NCI-H446 (cell line): ENCODE measurements around the gene TCF7L1.

Source experiments
- DNase-seq, 2 experiments: peaks; one replicate each; lab custom pipeline; 2025; lab: John Stamatoyannopoulos, UW

Gene TCF7L1

DNA sequence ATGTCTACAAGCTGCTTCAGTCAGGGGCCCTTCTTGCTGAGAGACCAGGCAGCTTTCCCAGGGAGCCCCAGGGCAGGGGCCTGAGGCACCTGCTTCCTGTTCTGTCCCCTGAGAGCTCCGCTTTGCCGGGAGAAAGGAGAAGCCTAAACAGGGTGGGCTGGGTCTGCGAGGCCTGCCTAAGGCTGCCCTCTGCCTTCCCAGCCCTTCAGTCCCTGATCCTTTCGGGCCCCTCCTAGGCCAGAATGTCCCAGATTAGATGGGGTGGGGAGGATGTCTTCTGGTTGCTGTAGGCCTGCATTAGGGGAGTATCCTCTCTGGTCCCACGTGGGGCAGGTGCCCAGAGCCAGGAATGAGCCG lies 122.2 kb downstream of the TCF7L1 start:
- no peak for DNase-seq

DNA sequence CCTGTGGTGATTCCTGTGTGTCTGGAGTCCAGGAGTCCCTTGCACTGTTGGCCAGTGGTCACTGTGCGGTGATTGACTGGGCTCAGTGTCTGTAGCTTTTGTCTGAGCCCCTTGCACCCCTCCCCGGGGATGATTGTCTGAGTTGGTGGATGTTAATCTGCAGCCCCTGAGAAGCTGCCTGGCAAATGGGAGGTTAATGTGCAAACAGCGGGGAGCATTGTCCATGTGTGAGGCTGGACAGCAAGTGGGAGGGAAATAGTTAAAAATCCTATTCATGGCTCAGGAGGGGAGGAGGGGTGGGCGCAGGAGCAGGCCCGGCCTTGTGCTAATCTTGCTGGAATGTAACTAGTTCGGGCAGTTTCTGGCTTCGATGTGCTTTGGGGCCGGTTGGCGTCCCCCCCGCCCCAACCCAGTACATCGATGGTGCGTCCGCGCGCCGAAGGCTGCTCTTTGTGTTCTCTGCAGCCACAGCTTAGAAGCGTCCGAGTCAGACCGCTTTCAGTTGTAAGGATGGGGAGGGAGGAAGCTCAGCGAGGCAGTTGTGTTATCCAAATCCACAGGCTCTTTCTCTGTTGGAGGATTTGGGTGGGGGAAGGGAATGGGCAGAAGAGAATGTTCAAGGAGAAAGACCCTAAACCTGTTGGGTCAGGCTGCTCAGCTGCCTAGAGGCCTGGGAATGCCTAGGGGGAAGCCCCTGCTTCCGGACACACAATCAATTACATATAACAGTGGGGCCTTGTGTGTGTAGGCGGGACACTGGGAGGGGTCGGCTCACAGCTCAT lies 122.8 kb downstream of the TCF7L1 start:
- DNase-seq: no peak

DNA sequence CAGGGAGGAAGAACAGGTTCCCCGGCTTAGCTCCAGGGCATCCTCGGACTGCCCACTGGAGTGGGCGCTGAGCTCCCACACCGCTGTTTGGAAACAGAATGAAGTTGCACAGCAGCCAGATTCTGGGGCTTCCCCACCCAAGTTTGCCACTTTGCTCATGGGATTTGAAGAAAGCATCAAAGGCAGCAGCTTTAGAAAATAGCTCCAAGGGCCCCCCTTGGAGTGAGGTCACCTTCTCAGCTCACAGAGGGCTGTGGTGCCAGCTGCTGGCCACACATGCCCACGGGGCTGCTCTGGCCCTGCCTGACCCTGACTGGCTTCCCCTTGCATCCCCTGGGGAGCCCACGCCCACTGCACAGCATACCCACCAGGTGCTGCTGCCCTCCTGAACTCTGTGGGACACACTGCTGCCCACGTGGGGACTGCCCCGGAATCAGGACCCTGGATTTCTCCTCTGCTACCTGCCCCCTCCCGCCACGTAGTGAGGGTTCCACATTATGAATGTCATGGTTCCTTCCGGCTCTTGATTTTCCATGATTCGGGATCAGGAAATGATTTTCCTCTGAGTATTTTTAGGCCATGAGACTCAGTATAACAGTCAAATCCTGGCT lies 124.3 kb downstream of the TCF7L1 start:
- no peak for DNase-seq

DNA sequence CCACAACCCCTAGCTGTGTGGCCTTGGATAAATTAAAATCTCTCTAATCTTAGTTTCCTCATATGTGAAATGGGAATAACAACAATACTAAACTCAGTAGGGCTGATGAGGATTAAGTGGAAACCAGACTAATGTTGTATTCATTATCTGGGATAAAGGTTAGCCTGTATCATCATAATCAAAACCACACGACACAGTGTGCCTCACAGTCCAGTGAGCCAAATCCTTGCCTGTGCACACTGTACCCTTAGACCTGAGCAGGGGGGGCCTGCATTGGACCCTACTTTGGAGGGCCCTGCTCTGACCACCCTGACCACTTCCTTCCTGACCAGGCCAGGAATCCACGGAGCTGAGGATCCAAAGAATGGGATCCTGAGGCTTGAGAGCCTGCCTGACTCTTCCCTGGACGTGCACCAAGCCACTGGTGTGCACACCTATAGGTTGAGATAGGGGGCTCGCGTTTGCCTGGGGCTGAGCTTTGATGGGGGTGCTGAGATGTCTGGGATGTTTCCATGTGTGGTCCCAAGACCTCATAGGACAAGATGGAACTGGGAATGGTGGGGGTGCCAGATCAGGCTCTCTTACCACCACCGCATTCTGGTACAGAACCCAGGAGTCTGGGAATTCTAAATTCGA lies 124.9 kb downstream of the TCF7L1 start:
- DNase-seq: no peak

DNA sequence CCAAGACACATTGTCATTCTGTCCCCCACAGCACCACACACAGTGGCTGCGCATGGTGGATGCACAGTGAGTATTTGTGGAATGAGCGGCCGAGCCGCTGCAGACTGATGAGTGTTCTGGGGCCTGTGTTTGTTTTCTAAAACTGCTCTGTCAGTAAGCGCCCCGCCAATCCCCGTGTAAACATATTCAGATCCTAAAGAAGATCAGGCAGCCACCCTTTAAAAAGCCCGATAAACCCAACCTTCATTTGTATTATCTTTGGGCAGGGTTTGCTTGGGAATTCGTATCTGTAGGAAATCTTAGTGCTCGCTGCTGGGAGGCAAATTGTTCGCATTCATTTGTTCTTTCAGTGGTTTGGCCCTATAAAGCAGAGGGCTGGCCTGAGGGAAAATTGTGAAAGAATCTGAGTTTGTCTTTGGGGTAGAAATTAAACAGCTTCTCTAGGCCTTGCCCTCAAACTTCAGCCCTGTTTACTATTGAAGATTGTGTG lies 126.0 kb downstream of the TCF7L1 start:
- DNase-seq: no peak

DNA sequence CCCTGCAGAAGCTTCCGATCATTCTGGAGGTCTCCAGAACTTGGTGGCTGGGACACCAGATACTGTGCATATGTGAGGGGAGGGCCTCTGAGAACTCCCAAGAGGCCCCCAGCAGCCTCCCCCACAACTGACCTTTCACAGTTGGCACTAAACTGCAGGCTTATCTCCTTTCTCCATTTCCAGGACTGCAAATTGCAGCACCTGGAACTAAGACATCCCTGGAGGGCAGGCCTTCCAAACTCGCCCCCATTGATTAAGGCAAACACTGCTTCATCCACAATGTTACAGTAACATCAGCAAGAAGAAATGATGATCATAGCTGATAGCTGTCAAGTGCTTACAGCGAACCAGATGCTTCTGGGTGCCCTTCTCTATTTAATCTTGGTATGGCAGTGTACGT lies 126.7 kb downstream of the TCF7L1 start:
- no peak for DNase-seq

DNA sequence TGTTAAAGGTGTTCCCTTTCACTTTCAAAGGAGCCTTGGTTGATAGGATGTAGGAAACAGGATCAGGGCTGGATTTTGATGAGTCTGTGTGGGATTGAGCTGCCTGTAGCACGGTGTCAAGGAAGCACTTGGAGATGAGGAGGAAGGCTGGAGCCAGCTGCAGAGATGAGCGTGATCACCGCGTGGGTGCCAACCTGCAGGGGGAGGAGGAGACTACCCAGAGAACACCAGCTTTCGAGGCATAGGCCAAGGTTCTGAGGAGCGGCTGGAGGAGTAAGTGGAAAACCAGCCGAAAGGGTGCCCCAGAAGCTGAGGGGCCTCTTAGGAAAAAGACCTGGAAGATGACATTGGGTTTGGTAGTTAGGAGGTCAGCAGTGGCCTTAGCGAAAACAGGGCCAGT lies 130.4 kb downstream of the TCF7L1 start:
- DNase-seq: no peak

DNA sequence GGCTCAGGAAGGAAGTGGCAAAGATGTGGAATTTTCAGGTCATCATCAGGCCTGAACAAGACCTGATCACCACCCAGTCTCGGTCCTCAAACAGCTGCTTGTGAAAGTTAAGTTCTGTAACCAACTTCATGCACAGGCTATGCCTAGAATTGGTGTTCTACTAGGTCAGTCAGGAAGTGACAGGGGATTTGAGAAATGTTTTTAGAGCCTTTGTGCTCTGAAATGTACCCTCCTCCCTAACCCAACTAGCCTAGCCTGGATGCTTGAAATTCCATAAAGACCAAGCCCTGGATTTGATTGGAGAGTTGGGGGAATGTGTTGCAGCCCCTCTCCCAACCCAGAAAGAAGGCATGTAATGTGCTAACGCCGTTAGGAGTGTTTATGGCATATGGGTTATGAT lies 131.3 kb downstream of the TCF7L1 start:
- no peak for DNase-seq

DNA sequence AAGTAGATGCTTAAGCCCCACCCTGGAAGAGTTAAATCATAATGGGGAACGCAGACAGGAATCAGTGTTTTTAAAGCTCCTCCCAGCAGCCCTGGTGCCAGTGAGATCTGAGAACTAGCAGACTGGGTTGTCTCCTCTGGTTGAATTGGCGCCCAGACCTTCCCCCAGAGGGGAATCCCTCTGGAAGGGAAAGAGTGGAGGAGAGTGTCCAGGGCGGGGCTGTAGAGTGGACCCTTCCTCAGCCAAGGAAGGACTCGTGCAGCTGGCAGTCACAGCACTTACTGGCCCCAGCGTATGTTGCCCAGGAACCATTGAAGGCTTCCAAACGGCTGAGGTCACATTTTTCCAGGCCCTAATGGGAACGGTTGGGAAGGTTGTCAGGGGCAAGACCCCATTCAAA lies 132.1 kb downstream of the TCF7L1 start:
- DNase-seq: no peak

DNA sequence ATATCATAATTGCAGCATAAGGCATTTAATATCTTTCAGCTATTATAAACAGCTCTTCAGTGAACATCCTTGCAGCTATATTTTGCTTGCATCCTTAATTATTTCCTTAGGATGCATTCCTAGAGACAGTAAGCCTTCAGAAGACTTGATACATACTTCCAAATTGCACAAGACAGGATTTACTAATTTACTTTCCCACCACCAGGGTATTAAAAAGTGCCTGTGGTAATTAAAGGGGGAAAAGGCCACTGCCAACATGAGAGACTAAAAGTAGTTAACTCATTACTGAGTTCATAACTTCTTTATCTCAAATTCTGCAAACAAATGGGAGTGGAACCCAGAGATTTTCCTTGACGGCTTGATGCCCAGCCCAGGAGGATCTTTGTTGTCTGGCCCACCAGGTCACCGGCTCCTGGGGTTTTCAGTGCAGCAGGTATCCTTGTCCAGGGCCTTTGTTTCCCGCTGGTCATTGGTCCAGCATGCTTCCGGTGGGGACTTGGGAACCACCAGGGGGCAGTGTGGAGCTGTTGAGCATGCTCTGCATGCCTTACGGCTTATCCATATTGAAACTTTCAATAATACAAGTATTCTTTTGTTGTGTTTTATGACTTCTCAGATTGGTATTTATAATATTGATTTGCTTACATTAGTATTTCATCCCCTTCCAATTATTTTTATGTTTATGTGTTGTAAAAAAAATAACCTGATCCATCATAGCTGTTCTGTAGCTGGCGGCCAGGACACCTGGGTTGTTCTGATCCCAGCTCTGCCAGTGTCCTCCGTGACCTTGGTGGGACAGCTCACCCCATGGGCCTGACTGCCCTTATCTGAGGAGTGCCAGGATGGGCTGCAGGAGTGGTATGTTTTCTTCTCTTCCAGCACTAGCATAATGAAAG lies 133.2 kb downstream of the TCF7L1 start:
- DNase-seq: peak; percentile 29 to 51

DNA sequence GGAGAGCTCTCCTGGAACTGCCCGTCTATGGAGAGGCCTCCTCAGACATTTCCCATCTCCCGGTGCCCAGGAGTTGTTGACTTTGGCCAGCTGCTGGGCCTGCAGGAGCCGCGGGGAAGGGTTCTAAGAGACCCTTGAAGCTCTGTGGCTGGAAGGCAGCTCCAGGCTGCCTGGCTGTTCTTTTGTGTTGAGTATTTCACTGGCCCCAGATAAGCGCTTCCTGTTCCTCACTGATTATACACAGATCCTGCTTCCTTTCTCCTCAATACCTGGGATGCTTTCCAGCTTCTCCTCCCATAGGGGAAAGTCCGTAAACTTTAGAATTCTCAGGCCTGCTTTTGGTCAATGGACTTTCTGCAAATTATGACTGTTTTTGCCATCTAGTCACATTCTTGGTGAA lies 136.8 kb downstream of the TCF7L1 start:
- DNase-seq: no peak

DNA sequence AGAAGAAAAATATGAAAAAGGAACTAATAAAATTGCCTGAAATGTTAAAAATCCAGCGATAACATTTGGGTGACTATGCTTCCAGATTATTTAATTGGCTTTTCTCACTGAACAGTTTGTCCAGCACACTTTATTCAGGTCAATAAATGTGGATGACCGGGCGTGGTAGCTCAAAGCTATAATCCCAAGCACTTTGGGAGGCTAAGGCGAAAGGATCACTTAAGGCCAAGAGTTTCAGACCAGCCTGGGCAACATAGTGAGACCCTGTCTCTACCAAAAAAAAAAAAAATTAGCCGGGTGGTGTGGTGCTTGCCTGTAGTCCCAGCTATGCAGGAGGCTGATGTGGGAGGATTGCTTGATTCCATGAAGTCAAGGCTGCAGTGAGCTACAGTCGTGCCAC lies 139.2 kb downstream of the TCF7L1 start:
- DNase-seq: no peak

DNA sequence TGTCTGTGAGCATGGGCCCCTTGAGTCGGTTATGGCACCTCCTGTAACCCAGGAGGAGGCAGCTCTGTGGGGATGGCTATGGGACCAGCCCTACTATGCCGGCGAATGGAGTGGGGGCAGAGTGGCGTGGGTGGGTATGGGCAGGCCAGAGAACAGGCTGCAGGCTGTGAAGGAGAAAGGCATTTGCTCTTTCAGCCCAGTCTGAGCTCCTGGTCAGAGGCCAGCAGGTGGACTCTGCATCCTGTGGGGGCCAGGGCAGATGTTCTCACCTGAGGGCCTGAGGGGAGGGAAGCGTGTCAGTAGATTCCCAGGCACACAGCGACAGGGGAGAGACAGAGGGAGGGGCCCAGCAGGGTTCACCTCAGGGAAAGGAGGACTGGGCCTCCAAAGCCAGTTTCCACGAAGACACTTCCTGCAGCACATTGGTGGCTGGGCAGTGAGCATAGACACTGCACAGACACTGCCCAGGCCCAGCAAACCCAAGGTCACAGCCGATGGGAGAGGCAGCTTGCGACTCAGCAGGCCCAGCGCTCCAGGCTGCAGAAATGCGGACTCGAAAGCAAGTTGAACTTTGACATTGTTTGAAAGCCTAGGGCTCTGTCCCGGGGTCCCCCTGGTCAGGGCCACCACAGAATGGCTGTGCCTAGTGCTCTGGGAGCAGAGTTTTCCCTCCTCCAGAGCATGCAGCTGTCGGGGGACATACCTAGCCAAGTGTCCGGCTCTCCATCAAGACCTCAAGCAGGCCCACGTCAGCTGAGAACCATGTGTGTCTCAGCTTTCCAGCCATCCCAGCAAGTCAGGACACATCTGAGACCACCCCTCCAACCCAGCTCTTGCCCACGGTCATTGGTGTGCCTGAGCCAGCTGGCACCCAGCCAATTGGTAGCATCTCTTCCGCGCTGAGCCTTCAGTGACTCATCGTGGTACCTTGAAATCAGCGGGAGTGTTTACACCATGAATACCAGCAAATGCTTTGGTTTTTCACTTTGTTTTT lies 140.8 kb downstream of the TCF7L1 start:
- no peak for DNase-seq

DNA sequence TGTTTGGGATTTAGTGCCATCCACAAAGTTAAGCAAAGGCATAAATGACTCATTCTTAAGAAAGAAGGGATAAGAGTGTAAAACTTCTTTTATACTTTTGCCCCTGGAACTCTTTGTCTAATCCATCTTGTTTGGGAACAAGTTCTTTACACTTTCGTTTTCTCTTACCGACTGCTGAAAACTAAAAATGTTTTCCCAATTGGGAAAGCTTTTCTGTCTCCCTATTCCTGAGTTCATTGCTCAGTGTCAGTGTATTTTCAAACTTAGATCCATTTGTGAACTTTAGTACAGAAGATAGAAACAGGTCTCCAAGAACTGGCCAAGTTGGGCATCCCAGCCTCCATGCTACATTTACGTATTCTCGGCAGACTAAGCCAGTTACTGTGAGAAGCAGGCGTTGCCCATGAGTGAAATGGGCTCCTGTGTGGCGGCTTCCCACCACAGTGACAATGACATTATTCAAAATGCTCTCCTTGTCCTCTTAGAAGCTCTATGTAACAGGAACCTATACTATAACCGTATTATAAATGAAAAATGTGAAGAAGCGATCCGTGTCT lies 142.9 kb downstream of the TCF7L1 start:
- DNase-seq: no peak

DNA sequence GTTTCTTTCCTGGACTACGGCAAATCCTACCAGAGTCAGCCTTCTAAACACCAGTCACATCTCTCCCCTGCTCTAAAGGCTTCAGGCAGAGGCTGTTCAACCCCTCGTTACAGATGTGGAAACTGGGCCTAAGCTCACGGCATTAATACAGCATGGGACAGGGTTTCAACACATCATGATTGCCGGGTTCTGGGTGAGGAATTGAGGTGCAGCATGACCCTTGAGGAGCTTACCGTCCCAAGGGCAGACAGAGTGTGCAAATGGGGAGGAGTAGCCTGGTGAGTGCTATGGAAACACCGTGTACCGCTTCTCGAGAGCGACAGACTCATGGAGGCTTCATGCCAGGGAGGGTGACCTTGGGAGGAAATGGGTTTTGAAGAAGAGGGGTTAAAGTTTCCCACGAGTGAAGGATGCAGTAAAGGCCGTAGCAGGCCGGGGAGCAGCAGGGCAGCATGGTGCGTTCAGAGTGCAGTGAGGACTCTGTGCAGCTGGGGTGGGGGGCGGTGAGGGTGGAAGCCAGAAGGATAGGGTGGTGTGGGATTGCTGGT lies 143.5 kb downstream of the TCF7L1 start:
- DNase-seq: no peak

DNA sequence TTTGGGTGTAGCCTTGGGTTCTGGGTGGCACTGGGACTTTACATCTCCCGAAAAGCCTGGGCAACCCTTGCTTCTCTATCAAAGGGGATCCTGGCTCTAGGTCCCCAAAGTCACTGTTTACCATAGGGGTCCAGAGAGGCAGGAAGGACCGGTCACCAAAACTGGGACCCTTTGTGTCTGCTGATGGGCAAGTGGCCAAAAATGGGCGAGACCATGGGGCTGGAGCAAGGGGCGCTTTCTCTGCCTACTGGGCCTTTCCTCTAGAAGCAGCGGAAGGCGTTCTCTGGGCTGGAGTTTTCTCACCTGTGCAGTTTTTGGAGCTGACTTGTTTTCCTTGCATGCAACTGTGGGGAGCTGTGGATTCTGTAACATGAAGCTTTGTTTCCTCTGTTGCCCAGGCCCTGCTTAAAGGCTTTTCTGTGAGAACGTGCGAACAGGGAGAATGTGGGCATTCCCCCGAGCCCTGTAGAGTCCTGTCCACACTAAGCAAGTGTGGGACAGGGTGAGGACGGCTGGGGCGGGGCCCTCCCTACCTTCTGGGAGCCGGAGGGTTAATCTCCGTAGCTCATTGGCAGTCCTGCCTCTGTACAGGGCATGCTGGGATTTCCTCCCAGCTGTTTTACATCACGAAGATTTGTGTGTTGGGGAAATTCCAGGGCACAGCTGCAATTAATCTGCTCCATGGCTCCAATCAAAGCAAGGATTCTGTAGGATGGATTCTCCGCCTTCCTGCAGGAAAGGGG lies 144.4 kb downstream of the TCF7L1 start:
- no peak for DNase-seq

DNA sequence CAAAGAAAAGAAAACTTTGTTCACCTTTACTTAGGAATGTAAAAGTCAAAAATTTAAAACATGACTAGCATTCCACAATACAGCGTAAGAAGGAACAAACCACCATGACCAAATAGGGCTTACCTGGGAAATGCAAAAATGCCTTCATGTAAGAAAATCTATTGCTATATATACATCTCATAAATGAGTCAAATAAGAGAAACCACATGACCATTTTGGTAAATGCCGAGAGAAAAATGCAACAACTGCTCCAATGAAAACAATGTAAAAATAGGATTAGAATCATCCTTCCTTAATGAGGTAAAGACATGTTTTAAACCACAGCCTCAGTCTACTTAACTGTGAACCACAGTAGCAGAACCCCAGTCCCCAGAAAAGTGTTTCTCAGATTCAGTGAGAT lies 145.2 kb downstream of the TCF7L1 start:
- no peak for DNase-seq

DNA sequence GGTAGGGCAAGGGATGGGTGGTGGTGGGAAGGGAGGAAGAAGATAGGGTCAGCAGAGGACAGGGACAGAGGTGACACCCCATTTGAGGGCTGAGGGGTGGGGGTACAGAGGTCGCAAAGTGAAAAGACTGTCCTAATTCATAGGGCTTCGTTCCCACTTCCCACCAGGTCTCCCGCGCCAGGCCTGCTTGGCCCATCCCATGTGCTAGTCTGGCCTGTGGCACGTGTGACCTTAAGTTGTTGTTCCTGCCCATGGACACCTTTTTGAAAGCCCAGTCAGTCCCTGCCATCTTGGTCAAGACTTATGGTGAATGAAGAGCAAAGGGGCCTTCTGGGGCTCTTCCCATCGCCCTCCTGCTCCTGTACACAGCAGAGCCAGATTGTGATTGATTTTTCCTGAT lies 148.4 kb downstream of the TCF7L1 start:
- DNase-seq: no peak

DNA sequence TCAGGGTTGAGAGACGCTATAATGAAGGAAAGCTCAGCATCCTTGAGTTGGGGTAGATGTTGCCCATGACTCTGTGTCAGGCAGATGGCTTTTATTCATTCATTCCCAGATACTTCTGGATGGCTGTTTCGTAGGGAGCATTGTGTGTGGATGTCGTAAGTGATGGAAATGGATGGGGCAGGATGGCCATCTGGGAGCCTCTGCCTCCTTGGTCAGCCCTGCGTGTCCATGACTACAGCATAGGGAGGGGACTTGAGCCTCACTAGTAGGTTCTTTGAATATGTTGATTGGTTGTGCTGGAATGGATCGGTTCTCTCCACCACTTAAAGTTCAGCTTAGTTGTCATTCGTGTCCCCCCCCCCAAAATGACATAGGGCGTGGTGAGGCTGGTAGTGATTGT lies 149.7 kb downstream of the TCF7L1 start:
- no peak for DNase-seq

DNA sequence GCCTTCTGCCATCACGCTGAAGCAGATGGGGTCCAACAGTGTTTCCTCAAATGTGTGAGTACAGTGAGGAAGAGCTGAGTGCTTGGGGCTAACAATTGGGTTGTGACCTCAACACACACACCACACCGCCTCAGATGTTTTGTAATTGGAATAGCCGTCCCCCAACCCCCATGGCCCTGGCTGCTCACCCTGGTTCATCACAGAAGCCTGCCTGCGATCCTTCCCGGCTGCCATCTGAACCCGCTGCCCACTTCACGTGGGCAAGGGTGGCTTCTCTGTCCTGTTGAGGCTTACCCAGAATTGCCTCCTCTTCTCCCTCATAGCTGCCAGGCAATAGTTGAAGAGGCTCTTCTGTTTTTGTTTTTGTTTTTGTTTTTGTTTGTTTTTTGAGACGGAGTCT lies 150.4 kb downstream of the TCF7L1 start:
- DNase-seq: no peak
